Left ventricle myocardium inferior (tissue), 1 donor: ENCODE data around the gene SPON1. TPM values are rescaled to one million over a fixed set of nuclear protein-coding genes. Genes with fewer than 3 reads are reported as not detected.

Experiments
- DNase-seq: peaks from one replicate; pipeline ENCODE4 v3.0.0-alpha.2; 2020
- H3K27ac ChIP-seq: fragments of 200-600 bp; replicated peaks from 2 replicates; pipeline ENCODE4 v1.8.0; 2021
- H3K27me3 ChIP-seq: fragments of 200-600 bp; 2 replicates; pipeline ENCODE4 v1.8.0; 2021; ENCODE audit warnings: low read depth
- H3K36me3 ChIP-seq: fragments of 200-600 bp; 2 replicates; pipeline ENCODE4 v1.8.0; 2021
- H3K4me1 ChIP-seq: fragments of 200-600 bp; 2 replicates; pipeline ENCODE4 v1.8.0; 2021
- H3K4me3 ChIP-seq: fragments of 200-600 bp; 2 replicates; pipeline ENCODE4 v1.8.0; 2021; ENCODE audit warnings: mild to moderate bottlenecking, moderate library complexity
- H3K9me3 ChIP-seq: fragments of 200-600 bp; replicated peaks from 2 replicates; pipeline ENCODE4 v1.8.0; 2021
- intact Hi-C: fragments of 100-400 bp; cut with micrococcal nuclease; formaldehyde crosslinking; loops from one replicate; pipeline ENCODE4 v1.11.0; 2022
- total RNA-seq: library from RNA; stranded (reverse); fragmentation: NEBNext Ultra II Directional; extraction: Animal tissue kit (Norgen Biotek cat#: 25700); gene quantifications from one replicate; pipeline ENCODE4 v1.2.1, GENCODE V29; 2021
- TF ChIP-seq, protein P1 (sequence below): fragments of 200-600 bp; IDR thresholded peaks from 2 replicates; pipeline ENCODE4 v1.8.0; 2021; ENCODE audit warnings: antibody characterized with exemption, mild to moderate bottlenecking, borderline replicate concordance
- donor health status: DM: no; HTN: yes; CAD: no; lungs with severe emphysema.

The SPON1 gene
- total RNA-seq, 1 donor from 2014 or later = 9.4 TPM

- H3K4me1 ChIP-seq = peaks cover 12% of the 10 kb centered on the region
- no peaks in the 10 kb centered on the region for H3K36me3 ChIP-seq
- intact Hi-C loops = no loop called here
- TF ChIP-seq, protein P1, sequence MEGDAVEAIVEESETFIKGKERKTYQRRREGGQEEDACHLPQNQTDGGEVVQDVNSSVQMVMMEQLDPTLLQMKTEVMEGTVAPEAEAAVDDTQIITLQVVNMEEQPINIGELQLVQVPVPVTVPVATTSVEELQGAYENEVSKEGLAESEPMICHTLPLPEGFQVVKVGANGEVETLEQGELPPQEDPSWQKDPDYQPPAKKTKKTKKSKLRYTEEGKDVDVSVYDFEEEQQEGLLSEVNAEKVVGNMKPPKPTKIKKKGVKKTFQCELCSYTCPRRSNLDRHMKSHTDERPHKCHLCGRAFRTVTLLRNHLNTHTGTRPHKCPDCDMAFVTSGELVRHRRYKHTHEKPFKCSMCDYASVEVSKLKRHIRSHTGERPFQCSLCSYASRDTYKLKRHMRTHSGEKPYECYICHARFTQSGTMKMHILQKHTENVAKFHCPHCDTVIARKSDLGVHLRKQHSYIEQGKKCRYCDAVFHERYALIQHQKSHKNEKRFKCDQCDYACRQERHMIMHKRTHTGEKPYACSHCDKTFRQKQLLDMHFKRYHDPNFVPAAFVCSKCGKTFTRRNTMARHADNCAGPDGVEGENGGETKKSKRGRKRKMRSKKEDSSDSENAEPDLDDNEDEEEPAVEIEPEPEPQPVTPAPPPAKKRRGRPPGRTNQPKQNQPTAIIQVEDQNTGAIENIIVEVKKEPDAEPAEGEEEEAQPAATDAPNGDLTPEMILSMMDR = no peak
- DNase-seq = no peak
- H3K9me3 ChIP-seq = no peaks in the 10 kb centered on the region
- no peak overlapping the region for H3K27ac ChIP-seq
- H3K27me3 ChIP-seq = no peaks in the 10 kb centered on the region
- H3K4me3 ChIP-seq = no peak overlapping the region
Observed at GRCh38 chr11:14119357-14119756, 156.8 kb downstream of the SPON1 start.

GRCh38 chr11:14124350-14124749 lies 161.8 kb downstream of the SPON1 start:
- H3K27me3 ChIP-seq = peaks cover 5% of the 10 kb centered on the region
- no peaks in the 10 kb centered on the region for H3K4me1 ChIP-seq
- TF ChIP-seq, protein P1 = no peak
- H3K9me3 ChIP-seq = no peaks in the 10 kb centered on the region
- intact Hi-C loops = no loop called here
- no peak overlapping the region for H3K27ac ChIP-seq
- DNase-seq = no peak
- no peak overlapping the region for H3K4me3 ChIP-seq
- H3K36me3 ChIP-seq = no peaks in the 10 kb centered on the region

DNA sequence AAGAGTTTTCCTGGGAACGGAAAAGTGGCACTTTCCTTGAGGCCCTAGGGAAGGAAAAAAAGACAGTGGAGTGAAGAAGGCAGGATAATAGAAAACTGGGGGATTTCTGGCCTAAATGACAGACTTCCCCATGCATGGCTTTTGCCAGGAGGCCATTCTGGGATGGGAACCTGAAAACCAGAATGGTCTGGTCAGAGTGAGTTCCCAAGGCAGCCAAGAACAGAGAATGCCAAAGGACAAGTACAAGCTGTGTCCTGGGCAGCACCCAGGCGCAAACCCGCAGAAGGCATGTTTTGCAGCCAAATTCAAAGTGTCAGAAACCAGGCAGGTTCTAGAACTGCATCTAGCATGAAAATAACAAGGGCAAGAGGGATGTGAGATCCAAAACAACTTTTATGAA lies 162.4 kb downstream of the SPON1 start:
- TF ChIP-seq, protein P1 = no peak
- intact Hi-C loops = no loop called here
- DNase-seq = no peak

DNA sequence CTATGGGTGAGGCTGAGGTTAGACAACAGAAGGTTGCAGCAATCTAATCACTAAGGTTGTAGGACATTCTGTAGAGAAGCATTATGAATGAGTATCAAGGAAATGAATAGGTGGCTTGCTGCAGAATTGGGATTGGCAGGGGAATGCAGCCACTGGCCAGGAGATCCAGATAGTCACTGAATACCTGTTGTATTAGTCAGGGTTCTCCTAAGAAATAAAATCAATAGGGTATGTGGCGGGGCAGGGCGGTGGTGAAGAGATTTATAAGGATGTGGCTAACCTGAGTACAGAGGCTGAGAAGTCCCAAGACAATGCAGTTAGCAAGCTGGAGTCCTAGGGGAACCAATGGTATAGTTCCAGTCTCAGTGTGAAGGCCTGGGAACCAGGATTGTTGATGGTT lies 163.0 kb downstream of the SPON1 start:
- H3K27me3 ChIP-seq = peaks cover 11% of the 10 kb centered on the region

More for the DNA sequence above, 162.4 kb downstream of the SPON1 start:
- Histone ChIP-seq H3K36me3 (no peaks in the 10 kb centered on the region), H3K9me3 (no peaks in the 10 kb centered on the region), H3K27ac (no peak overlapping the region), H3K27me3 (peaks cover 5% of the 10 kb centered on the region), H3K4me1 (no peaks in the 10 kb centered on the region), H3K4me3 (no peak overlapping the region)

GRCh38 chr11:14127679-14128078 lies 165.2 kb downstream of the SPON1 start:
- Histone ChIP-seq H3K9me3 (no peaks in the 10 kb centered on the region), H3K27me3 (peaks cover 11% of the 10 kb centered on the region), H3K4me1 (no peaks in the 10 kb centered on the region), H3K4me3 (no peak overlapping the region), H3K27ac (no peak overlapping the region), H3K36me3 (no peaks in the 10 kb centered on the region)
- TF ChIP-seq, protein P1 = no peak
- DNase-seq = no peak
- intact Hi-C loops = no loop called here

More for the DNA sequence above, 163.0 kb downstream of the SPON1 start:
- Histone ChIP-seq H3K9me3 (no peaks in the 10 kb centered on the region), H3K36me3 (no peaks in the 10 kb centered on the region), H3K27ac (no peak overlapping the region), H3K4me1 (no peaks in the 10 kb centered on the region), H3K4me3 (no peak overlapping the region)
- intact Hi-C loops = no loop called here
- TF ChIP-seq, protein P1 = no peak
- DNase-seq = no peak

DNA sequence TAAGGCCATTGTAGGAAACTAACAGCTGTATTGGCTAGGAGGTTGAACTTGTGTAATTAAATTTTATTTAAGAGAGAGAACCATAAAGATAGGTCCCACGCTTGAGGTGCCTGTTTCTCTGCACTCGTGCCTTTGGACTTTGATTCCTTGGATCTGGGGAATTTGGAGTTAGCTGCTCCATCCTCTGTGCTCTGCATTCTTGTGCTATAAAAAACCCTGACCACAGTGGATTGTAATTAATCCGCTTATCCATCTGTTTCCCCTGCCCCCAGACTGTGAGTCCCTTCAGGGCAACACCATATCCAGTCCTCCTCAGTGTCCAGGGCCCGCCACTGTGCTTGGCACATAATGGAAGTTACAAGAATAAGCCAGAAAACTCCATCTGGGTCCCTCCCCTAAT lies 169.8 kb downstream of the SPON1 start:
- TF ChIP-seq, protein P1 = no peak
- Histone ChIP-seq H3K4me1 (peaks cover 5% of the 10 kb centered on the region), H3K9me3 (no peaks in the 10 kb centered on the region), H3K27me3 (peaks cover 11% of the 10 kb centered on the region), H3K4me3 (no peak overlapping the region), H3K36me3 (no peaks in the 10 kb centered on the region), H3K27ac (no peak overlapping the region)
- DNase-seq = no peak
- intact Hi-C loops = no loop called here
